MG63 (cell line): ENCODE data around the gene ARHGEF11. TPM values are rescaled to one million over a fixed set of nuclear protein-coding genes. Genes with fewer than 3 reads are reported as not detected.
"Not testable (repeated sequence)": the region's sequence is repeated elsewhere in the genome, so short reads cannot be mapped to it uniquely, and the experiment has no call there.

Source experiments
- DNase-seq: peaks from one replicate; pipeline ENCODE4 v3.0.0-alpha.2; 2020
- H3K27me3 ChIP-seq: fragments of 250-450 bp; sonication (Bioruptor Pico); 2 replicates; pipeline ENCODE4 v1.5.1; 2020; ENCODE audit warnings: mild to moderate bottlenecking, moderate library complexity
- H3K36me3 ChIP-seq: fragments of 250-450 bp; sonication (Bioruptor Pico); 2 replicates; pipeline ENCODE4 v1.5.1; 2020; ENCODE audit warnings: mild to moderate bottlenecking, moderate library complexity
- H3K4me3 ChIP-seq: fragments of 250-450 bp; sonication (Bioruptor Pico); 2 replicates; pipeline ENCODE4 v1.5.1; 2020; ENCODE audit warnings: mild to moderate bottlenecking, moderate library complexity
- H3K9me3 ChIP-seq: fragments of 250-450 bp; sonication (Bioruptor Pico); 2 replicates; pipeline ENCODE4 v1.5.1; 2020; ENCODE audit warnings: mild to moderate bottlenecking, moderate library complexity
- total RNA-seq: library from RNA; depleted of rRNA; stranded (reverse); fragments of >200 nt; shearing (Covaris generic); gene quantifications from 2 replicates; pipeline ENCODE4 v1.2.3, GENCODE V29; 2014; ENCODE audit warnings: low replicate concordance

The ARHGEF11 gene
- total RNA-seq, 1 experiment from 2014 or later, result 31.2 TPM

DNA sequence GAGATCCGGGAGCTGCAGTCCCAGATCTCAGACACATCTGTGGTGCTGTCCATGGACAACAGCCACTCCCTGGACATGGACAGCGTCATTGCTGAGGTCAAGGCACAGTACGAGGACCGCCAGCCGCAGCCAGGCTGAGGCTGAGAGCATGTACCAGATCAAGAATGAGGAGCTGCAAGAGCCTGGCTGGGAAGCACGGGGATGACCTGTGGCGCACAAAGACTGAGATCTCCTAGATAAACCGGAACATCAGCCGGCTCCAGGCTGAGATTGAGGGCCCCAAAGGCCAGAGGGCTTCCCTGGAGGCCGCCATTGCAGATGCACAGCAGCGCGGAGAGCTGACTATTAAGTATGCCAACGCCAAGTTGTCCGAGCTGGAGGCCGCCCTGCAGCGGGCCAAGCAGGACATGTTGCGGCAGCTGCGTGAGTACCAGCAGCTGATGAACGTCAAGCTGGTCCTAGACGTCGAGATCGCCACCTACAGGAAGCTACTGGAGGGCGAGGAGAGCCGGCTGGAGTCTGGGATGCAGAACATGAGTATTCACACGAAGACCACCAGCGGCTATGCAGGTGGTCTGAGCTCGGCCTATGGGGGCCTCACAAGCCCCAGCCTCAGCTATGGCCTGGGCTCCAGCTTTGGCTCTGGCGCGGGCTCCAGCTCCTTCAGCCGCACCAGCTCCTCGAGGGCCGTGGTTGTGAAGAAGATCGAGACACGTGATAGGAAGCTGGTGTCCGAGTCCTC is 28.6 kb upstream of the ARHGEF11 start:
- DNase-seq, result peak; percentile 72
- Histone ChIP-seq H3K27me3 (peaks cover 18% of the 10 kb centered on the region), H3K4me3 (no peak overlapping the region), H3K36me3 (no peaks in the 10 kb centered on the region), H3K9me3 (no peaks in the 10 kb centered on the region)

DNA sequence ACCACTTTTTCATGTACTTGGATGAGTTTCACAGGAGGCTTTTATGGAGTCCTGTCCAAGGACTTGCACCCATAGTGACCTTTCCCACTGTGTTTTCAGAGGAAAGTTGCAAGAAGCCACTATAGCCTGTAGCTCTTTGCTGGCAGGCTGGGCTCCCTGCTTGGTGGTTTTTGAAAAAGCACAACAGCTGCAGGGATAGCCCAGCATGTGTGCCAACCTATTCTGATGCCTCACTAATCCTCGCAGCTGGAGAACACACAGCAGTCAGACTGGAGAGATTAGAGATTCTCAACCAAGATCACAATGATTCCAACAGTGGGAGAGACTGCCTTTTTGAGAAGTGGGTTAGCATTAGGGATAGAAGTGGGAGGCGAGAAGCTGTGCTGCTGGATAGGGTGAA is 24.1 kb upstream of the ARHGEF11 start:
- Histone ChIP-seq H3K9me3 (no peaks in the 10 kb centered on the region), H3K4me3 (no peak overlapping the region), H3K36me3 (no peaks in the 10 kb centered on the region), H3K27me3 (peaks cover 17% of the 10 kb centered on the region)
- peak; percentile 89 for DNase-seq

DNA sequence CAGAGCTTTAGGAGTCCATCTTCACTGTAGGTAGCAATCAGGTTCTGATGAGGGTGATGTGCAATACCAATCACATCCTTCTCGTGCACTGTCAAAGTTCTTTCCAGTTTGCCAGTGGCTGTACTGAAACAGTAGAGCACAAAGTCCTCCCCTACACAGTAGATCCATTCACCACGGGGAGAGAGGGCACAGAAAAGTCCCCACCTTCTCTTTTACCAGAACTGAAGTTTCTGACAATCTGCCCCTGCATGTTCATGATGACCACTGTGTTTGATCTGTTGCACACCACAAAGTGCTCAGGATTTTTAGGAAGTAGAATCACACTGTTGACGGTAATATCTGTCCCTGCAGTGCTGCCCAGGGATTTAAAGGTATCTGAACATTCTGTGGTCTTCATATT is 13.7 kb upstream of the ARHGEF11 start:
- DNase-seq, H3K9me3 ChIP-seq, H3K4me3 ChIP-seq, H3K36me3 ChIP-seq: not testable (repeated sequence)
- peaks cover 19% of the 10 kb centered on the region for H3K27me3 ChIP-seq

DNA sequence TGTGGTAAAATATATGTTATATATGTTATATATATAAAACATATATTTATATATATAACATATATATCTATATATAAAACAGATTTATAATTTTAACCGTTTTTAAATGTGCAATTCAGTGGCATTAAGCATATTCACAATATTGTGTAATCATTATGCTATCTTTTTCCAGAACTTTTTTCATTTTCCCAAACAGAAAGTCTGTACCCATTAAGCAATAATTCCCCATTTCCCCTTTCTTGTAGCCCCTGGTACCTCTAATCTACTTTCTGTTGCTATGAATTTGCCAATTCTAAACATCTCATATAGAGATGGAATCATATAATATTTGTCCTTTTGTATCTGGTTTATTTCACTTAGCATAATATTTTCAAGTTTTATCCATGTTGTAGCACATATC is 10.7 kb upstream of the ARHGEF11 start:
- no peaks in the 10 kb centered on the region for H3K36me3 ChIP-seq
- H3K27me3 ChIP-seq, result peaks cover 14% of the 10 kb centered on the region
- no peak overlapping the region for H3K4me3 ChIP-seq
- no peak for DNase-seq
- H3K9me3 ChIP-seq, result peaks cover 7% of the 10 kb centered on the region

DNA sequence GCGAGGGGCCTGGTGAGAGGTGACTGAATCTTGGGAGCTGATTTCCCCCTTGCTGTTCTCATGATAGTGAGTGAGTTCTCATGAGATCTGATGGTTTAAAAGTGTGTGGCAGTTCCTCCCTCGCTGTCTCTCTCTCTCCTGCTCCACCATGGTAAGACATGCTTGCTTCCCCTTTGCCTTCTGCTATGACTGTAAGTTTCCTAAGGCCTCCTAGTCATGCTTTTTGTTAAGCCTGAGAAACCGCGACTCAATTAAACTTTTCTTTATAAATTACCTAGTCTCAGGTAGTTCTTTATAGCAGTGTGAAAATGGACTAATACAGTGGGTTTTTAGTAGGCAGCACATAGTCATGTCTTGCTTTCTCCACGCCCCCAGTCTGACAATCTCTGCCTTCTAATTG is 10.2 kb upstream of the ARHGEF11 start:
- not testable (repeated sequence) for H3K4me3 ChIP-seq, H3K36me3 ChIP-seq, DNase-seq, H3K9me3 ChIP-seq
- peaks cover 14% of the 10 kb centered on the region for H3K27me3 ChIP-seq

DNA sequence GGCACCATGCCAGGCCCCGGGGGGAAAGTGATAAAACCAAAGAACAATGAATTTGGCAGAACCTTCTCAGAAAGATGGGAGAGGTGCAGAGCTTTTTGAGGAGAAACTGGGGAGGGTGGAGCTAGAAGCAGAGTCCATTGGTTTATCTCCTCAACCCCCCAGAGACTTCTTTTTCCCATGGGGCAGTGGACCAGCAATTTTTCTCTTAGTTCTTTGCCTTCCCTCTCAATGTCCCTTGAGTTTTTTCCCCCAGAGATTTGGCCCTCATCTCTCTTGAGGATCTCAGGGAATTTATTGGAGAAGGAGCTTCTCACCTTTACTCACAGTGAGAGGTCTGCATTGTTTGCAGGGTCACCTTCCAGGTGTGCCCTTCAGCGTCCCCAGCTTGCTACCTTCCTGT is 5.3 kb upstream of the ARHGEF11 start:
- Histone ChIP-seq H3K36me3 (no peaks in the 10 kb centered on the region), H3K9me3 (peaks cover 3% of the 10 kb centered on the region; the same call in 1 of the 2 replicates)

DNA sequence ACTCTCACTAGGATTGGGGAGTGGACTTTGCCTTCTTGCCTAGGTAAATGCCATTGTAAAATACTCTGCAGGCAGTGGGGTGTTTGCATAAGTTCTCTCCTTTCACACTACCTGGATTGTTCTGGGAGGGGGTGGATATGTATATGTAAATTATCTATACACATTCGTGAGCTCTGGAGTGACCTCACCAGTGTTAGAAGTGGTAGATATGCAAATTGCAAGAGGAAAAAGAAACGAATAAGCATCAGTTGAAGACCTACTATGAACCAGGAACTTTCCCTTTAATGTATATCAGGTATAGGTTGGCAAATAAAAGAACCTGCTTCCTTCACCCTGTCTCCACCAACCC is 1.5 kb upstream of the ARHGEF11 start:
- no peak for DNase-seq
- Histone ChIP-seq H3K9me3 (no peaks in the 10 kb centered on the region; the same call in 1 of the 2 replicates), H3K27me3 (no peaks in the 10 kb centered on the region), H3K4me3 (no peak overlapping the region), H3K36me3 (no peaks in the 10 kb centered on the region; the same call in 1 of the 2 replicates)

More for the DNA sequence above, 5.3 kb upstream of the ARHGEF11 start:
- Histone ChIP-seq H3K4me3 (no peak overlapping the region), H3K27me3 (no peaks in the 10 kb centered on the region; the same call in 1 of the 2 replicates)
- no peak for DNase-seq

DNA sequence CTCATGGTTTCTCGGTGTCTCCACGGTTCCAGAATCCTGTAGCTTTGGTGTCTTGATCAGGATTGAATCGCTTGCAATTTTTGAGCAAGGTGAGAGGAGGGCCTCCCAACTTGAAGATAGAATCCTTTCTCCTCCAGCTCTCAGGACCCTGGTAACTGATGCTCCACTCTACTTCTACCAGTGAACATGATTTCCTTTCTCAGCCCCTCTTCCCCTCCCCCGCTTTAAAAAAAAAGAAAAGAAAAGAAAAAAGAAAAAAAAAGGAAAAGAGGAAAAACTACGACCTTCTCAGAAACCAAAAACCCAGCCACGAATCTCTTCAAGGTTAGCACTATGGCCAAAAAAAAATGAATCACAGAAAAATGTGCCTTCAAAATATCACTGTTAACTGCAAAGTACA is 1.2 kb downstream of the ARHGEF11 start:
- H3K27me3 ChIP-seq, result no peaks in the 10 kb centered on the region
- H3K36me3 ChIP-seq, result no peaks in the 10 kb centered on the region; the same call in 1 of the 2 replicates
- H3K9me3 ChIP-seq, result no peaks in the 10 kb centered on the region
- DNase-seq, result no peak
- H3K4me3 ChIP-seq, result peak overlapping the region; percentile 73

DNA sequence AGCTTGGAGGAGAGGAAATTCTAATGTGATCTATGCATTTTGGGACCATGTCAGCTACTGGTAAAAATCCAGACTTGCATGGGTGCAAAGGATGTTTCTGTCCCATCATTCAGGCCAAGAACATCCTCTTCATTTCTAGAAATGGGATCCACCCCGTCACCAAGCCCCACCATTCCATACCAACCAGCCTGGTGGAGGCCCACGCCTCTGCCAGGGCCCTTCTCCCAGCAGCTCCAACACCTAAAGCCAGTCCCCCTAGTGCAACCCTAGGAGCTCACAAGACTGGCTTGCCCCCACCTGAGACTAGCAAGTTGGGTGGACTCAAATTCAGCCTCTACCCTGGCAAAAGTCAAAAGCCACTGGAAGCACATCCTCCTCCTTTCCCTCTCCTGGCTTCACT is 1.9 kb downstream of the ARHGEF11 start:
- DNase-seq, result peak; percentile 9
- no peaks in the 10 kb centered on the region for H3K9me3 ChIP-seq
- no peaks in the 10 kb centered on the region; the same call in 1 of the 2 replicates for H3K36me3 ChIP-seq
- H3K4me3 ChIP-seq, result peak overlapping the region; percentile 73
- no peaks in the 10 kb centered on the region for H3K27me3 ChIP-seq

DNA sequence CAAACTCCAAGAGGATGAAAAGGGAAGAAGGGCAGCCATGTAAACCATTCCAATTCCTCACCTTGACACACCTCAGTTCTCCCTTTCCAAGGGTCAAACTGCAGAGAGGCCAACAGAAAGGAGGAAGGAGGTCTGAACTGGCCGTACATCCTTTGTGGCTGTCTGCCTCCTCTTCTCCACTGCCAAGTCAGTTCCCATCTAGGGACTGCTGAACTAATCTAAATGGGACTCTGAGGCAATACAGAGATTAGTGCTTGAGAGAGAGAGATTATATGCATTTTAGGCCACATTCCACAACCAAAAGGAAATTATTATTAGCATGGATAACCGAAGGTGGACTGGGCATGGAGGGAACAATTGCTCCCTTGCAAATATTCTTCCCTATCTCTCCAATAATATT is 2.7 kb downstream of the ARHGEF11 start:
- DNase-seq, result no peak
- H3K9me3 ChIP-seq, result no peaks in the 10 kb centered on the region
- H3K36me3 ChIP-seq, result no peaks in the 10 kb centered on the region; the same call in 1 of the 2 replicates
- no peaks in the 10 kb centered on the region for H3K27me3 ChIP-seq
- peak overlapping the region; percentile 73; the same call in 1 of the 2 replicates for H3K4me3 ChIP-seq

DNA sequence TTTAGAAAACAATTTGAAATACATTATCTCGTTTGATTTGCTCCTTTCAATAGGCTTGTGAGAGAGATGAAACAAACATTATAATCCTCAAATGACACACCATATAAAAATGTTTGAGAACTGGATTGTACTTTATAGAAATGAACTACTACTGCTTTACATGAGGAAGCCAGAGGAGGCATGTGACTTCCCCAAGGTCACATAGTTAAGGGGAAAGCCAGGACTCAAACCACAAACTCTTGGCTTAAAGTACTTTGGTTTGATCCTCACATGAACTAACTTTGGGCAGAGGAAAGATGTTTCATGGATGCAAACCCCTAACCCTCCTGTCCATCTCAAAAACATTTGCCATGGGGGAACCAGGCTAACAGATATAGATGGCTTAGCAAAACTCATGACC is 4.7 kb downstream of the ARHGEF11 start:
- no peaks in the 10 kb centered on the region for H3K9me3 ChIP-seq
- DNase-seq, result peak; percentile 32
- H3K4me3 ChIP-seq, result no peak overlapping the region
- H3K36me3 ChIP-seq, result no peaks in the 10 kb centered on the region; the same call in 1 of the 2 replicates
- no peaks in the 10 kb centered on the region for H3K27me3 ChIP-seq

DNA sequence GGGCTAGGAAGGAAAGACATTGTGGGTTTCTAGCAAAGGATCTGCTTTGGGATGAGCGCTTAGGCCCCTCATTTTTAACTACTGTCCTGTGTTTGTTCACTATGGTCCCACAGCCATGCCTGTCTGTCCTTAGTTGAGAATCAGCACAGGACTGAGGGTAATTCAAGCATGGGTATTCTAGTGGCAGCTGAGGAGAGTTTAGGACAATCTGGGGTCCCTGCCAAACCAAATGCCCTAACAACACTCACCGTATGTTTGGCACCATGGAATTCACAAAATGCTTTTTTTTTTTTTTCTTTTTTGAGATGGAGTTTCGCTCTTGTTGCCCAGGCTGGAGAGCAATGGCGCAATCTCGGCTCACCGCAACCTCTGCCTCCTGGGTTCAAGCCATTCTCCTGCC is 10.4 kb downstream of the ARHGEF11 start:
- no peak overlapping the region for H3K4me3 ChIP-seq
- H3K9me3 ChIP-seq, result no peaks in the 10 kb centered on the region
- no peaks in the 10 kb centered on the region for H3K27me3 ChIP-seq
- peaks cover 4% of the 10 kb centered on the region for H3K36me3 ChIP-seq
- no peak for DNase-seq

DNA sequence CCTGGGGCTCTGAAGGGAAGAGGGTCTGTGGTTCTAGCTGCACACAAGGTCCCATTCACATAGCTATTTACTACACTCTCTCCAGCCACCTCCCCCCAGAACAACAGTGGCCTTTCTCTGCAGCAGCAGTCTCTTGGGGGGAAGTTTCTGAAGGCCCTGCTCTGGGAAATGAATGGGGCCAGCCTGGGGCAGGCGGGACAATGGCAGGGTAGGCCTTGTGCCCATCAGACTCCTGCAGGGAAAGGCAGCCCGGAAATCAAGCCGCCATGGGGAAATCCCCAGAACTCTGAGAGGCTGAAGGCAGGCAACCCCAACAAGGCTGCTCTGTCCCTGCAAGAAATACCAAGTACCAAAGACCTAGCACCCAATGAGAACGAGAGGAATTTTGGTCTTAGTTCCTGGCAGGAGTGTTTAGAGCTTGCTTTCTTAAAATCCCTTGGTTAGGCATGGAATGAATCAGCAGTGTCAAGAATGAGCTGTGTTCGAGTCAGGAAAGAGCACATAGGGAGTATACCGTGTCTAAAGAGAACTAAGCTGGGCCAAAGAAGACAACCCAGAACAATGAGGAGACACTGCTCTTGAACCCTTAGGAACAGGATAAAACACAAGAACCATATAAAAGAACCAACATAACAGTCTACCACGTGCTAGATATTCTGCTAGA is 11.3 kb downstream of the ARHGEF11 start:
- Histone ChIP-seq H3K36me3 (peaks cover 7% of the 10 kb centered on the region), H3K9me3 (no peaks in the 10 kb centered on the region), H3K4me3 (no peak overlapping the region), H3K27me3 (no peaks in the 10 kb centered on the region)
- no peak for DNase-seq

DNA sequence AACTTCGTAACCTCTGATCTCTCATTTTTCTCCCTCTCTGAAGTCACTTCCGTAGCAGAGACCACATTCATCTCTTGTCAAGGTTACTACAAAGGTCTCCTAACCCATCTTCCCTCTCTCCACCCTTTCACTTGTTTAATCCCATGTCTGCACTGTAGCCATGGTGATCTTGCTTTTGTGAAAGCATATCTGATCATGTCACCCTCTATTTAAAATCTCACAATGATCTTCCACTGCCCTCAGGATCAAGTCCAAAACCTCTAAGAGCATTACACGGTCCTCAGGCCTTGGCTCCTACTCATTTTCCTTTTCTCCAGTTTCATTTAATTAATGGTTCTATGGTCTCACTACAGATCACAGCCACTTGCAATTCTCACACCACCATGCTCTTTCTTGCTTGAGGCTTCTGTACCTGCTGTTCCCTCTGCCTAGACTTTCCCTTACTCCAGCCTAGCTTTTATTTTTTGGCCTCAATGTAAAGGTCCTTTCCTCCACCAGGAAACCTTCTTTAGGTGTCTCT is 12.1 kb downstream of the ARHGEF11 start:
- no peaks in the 10 kb centered on the region for H3K27me3 ChIP-seq
- H3K36me3 ChIP-seq, result peaks cover 7% of the 10 kb centered on the region
- no peak for DNase-seq
- no peak overlapping the region for H3K4me3 ChIP-seq
- no peaks in the 10 kb centered on the region for H3K9me3 ChIP-seq

DNA sequence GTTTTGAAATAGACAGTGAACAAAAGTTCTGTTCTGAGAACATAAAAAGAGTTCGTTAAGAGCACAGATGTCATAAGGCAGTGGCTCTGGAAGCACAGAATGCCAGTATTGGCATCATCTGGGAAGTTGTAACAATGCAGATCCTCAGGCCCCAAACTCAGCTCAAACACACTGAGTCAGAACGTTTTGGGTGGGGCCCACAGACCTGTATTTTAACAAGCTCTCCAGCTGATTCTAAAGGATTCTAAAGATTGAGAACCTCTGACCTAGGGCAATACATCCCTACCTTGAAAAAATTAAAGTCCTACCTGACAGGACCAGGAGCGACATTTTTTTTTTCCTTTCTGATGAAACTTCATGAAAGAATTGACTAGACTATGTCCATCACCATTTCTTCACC is 13.2 kb downstream of the ARHGEF11 start:
- Histone ChIP-seq H3K9me3 (no peaks in the 10 kb centered on the region), H3K4me3 (no peak overlapping the region), H3K36me3 (peaks cover 7% of the 10 kb centered on the region), H3K27me3 (no peaks in the 10 kb centered on the region)
- no peak for DNase-seq

DNA sequence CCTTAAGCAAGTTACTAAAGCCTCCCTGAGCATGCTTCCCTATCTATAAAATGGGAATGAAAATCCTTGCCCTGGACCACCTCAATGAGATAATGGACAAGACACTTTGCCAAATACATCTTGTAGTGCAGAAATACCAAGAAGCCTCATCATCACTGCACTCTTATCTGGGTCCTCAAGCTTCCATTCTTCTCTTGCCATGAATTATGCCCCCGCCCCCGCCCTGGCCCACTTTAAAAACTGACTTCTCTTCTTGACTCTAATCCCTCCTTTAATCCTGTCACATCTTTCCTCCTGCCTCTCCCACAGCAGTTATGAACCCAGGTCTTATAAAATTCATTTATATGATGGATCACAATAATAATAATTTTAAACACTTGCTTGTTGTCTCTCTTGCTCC is 14.8 kb downstream of the ARHGEF11 start:
- H3K27me3 ChIP-seq, result no peaks in the 10 kb centered on the region
- H3K36me3 ChIP-seq, result peaks cover 7% of the 10 kb centered on the region
- no peaks in the 10 kb centered on the region for H3K9me3 ChIP-seq
- no peak overlapping the region for H3K4me3 ChIP-seq
- DNase-seq, result no peak

DNA sequence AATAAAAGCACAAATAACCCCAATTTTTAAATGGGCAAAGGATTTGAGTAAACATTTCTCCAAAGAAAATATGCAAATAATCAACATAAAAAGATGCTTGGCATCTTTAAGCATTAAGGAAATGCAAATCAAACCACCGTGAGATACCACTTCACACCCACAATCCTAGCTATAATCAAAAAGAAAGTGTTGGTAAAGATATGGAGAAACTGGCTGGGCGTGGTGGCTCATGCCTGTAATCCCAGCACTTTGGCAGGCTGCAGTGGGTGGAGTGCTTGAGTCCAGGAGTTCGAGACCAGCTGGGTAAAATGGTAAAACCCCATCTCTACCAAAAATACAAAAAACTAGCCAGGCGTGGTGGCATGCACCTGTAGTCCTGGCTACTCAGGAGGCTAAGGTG is 16.9 kb downstream of the ARHGEF11 start:
- no peaks in the 10 kb centered on the region for H3K27me3 ChIP-seq
- DNase-seq, result no peak
- peaks cover 7% of the 10 kb centered on the region for H3K36me3 ChIP-seq
- H3K9me3 ChIP-seq, result no peaks in the 10 kb centered on the region
- no peak overlapping the region for H3K4me3 ChIP-seq

DNA sequence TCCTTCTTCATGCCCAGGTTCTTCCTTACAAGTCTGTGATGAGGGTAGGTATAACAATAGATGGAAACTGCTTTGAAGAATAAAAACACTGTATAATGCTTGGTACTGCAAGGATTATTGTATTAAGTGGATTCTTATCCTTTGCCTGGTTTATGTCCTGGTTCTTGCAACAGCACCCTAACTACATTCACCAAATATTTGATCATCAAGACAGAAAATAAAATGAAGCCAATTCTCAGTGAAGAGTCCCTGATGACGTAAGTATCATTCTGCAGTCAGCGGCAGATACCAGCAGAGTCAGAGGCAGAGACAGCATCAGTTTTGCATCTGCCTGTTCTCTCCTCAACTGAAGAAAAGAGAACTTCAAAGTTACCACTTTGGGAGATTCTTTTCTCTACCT is 19.7 kb downstream of the ARHGEF11 start:
- DNase-seq, result no peak
- Histone ChIP-seq H3K9me3 (peaks cover 23% of the 10 kb centered on the region), H3K36me3 (peaks cover 3% of the 10 kb centered on the region; the same call in 1 of the 2 replicates), H3K4me3 (no peak overlapping the region), H3K27me3 (no peaks in the 10 kb centered on the region)
